A549 (cell line): Measurements from ENCODE around the gene RHBDF2. TPM values are rescaled to one million over a fixed set of nuclear protein-coding genes. Genes with fewer than 3 reads are reported as not detected.

Experiments used
- ATAC-seq, 2 experiments: fragments of 200-7000 bp in 1 of 2; fragments of >200 bp in 1 of 2; cut with Nextera tagmentation in 1 of 2; cut with Tn5 transposase in 1 of 2; 3 replicates each; pipeline versions ENCODE4 v1.8.0 to v1.9.1; 2018 to 2020; ENCODE audit warnings: mild to moderate bottlenecking in 1 of 2, moderate library complexity in 1 of 2
- CTCF ChIA-PET: fragments of 300-600 bp; sonication (Branson Sonifier 250); formaldehyde crosslinking; extraction: SDS; loops from one replicate; lab custom pipeline; 2021; ENCODE audit warnings: antibody characterized with exemption, inconsistent platforms; lab: Yijun Ruan, JAX
- POLR2A ChIA-PET: fragments of 350-600 bp; formaldehyde crosslinking; extraction: SDS; loops from one replicate; lab custom pipeline; 2021; ENCODE audit warnings: antibody characterized with exemption, inconsistent platforms; lab: Yijun Ruan, JAX
- DNase-seq, 2 experiments: peaks; one replicate each; pipeline versions ENCODE4 v3.0.0 to v3.0.0-alpha.2; 2011 to 2016; ENCODE audit warnings: low read depth in 1 of 2, low spot score in 1 of 2
- FAIRE-seq: peaks from 2 replicates; lab custom pipeline; 2011; peaks lifted over from hg19 to GRCh38; lab: Jason Lieb, UNC
- H3K27ac ChIP-seq, 2 experiments: fragments of >200 bp; sonication (Bioruptor Twin); formaldehyde crosslinking; 3 replicates each; pipeline ENCODE4 v1.5.1; 2016 to 2017
- H3K4me1 ChIP-seq: fragments of >200 bp; sonication (Bioruptor Twin); formaldehyde crosslinking; 3 replicates; pipeline ENCODE4 v1.6.1; 2016
- H3K4me2 ChIP-seq: fragments of >200 bp; sonication (Bioruptor Twin); formaldehyde crosslinking; 3 replicates; pipeline ENCODE4 v1.6.1; 2016
- H3K4me3 ChIP-seq: fragments of >200 bp; sonication (Bioruptor Twin); formaldehyde crosslinking; 3 replicates; pipeline ENCODE4 v1.5.1; 2016
- H3K9me3 ChIP-seq: fragments of >200 bp; sonication (Bioruptor Twin); formaldehyde crosslinking; 3 replicates; pipeline ENCODE4 v1.6.1; 2016
- BHLHE40 ChIP-seq: IDR thresholded peaks from 2 replicates; pipeline ENCODE4 v1.6.1; 2012; ENCODE audit warnings: low read depth, low read length, inconsistent platforms
- CBX8 ChIP-seq: fragments of 200-600 bp; sonication (generic); IDR thresholded peaks from 2 replicates; pipeline ENCODE4 v1.6.1; 2016
- CEBPB ChIP-seq, 2 experiments: fragments of >200 bp in 1 of 2; sonication (Bioruptor Twin) in 1 of 2; formaldehyde crosslinking in 1 of 2; IDR thresholded peaks; 2 replicates each; pipeline ENCODE4 v1.6.1; 2012 to 2016
- CHD2 ChIP-seq: fragments of 150-350 bp; IDR thresholded peaks from 2 replicates; pipeline ENCODE4 v1.6.1; 2014; ENCODE audit warnings: low read length; ENCODE audit not compliant: partially characterized antibody
- EHMT2 ChIP-seq: fragments of 200-600 bp; sonication (generic); IDR thresholded peaks from 2 replicates; pipeline ENCODE4 v1.6.1; 2016; ENCODE audit warnings: antibody characterized with exemption, low read depth, mild to moderate bottlenecking, moderate library complexity
- FOSL2 ChIP-seq, 2 experiments: fragments of 450-650 bp in 1 of 2; fragments of >200 bp in 1 of 2; sonication (Bioruptor Twin) in 1 of 2; formaldehyde crosslinking; IDR thresholded peaks; 2 replicates each; pipeline versions ENCODE4 v1.5.0 to v1.6.1; 2016 to 2020; ENCODE audit warnings: mild to moderate bottlenecking in 1 of 2, moderate library complexity in 1 of 2
- HDAC2 ChIP-seq: fragments of 200-600 bp; sonication (generic); IDR thresholded peaks from 2 replicates; pipeline ENCODE4 v1.6.1; 2016
- HOXB13 ChIP-seq: fragments of 250-450 bp; sonication (Bioruptor Pico); IDR thresholded peaks from 2 replicates; pipeline ENCODE4 v1.5.0; 2020; ENCODE audit warnings: low read depth, mild to moderate bottlenecking, moderate library complexity
- KDM1A ChIP-seq: fragments of 200-600 bp; sonication (generic); IDR thresholded peaks from 2 replicates; pipeline ENCODE4 v1.6.1; 2016; ENCODE audit warnings: low read depth, mild to moderate bottlenecking
- KDM5A ChIP-seq: fragments of 200-600 bp; sonication (generic); IDR thresholded peaks from 2 replicates; pipeline ENCODE4 v1.6.1; 2016; ENCODE audit warnings: antibody characterized with exemption, mild to moderate bottlenecking
- MYC ChIP-seq: IDR thresholded peaks from 2 replicates; pipeline ENCODE4 v1.6.1; 2012; ENCODE audit warnings: mild to moderate bottlenecking, inconsistent platforms, low read length, improper control_type of control experiment, borderline replicate concordance
- NFE2L2 ChIP-seq: fragments of 150-350 bp; conservative IDR thresholded peaks from 2 replicates; pipeline ENCODE4 v1.6.1; 2014; ENCODE audit warnings: low read length
- POLR2A ChIP-seq: IDR thresholded peaks from 2 replicates; pipeline ENCODE4 v1.6.1; 2012; ENCODE audit warnings: mild to moderate bottlenecking, low read length
- RAD21 ChIP-seq, 2 experiments: fragments of >200 bp in 1 of 2; sonication (Bioruptor Twin) in 1 of 2; formaldehyde crosslinking in 1 of 2; IDR thresholded peaks in 1 of 2; conservative IDR thresholded peaks in 1 of 2; 2 replicates in 1 of 2; 3 replicates in 1 of 2; pipeline ENCODE4 v1.6.1; 2012 to 2018; ENCODE audit warnings: inconsistent platforms in 1 of 2
- RNF2 ChIP-seq: fragments of 200-600 bp; sonication (generic); IDR thresholded peaks from 2 replicates; pipeline ENCODE4 v1.6.1; 2016; ENCODE audit warnings: low read depth, mild to moderate bottlenecking, antibody characterized with exemption, moderate library complexity, borderline replicate concordance
- SMC3 ChIP-seq: fragments of >200 bp; sonication (Bioruptor Twin); formaldehyde crosslinking; IDR thresholded peaks from 3 replicates; pipeline ENCODE4 v1.6.1; 2018; ENCODE audit warnings: inconsistent platforms
- TFCP2L1 ChIP-seq: fragments of 250-450 bp; sonication (Bioruptor Pico); IDR thresholded peaks from 2 replicates; pipeline ENCODE4 v1.5.0; 2021; ENCODE audit warnings: mild to moderate bottlenecking
- ZFP36 ChIP-seq: fragments of 450-650 bp; IDR thresholded peaks from 2 replicates; pipeline ENCODE4 v1.6.1; 2014; ENCODE audit warnings: borderline replicate concordance; ENCODE audit not compliant: partially characterized antibody
- WGBS: methylation state at CpG from one replicate; pipeline ENCODE4 v1.1.6; 2017; ENCODE audit errors: missing lambda C conversion rate; 5-methylcytosine and 5-hydroxymethylcytosine counted together
- polyA plus RNA-seq, 4 experiments: library from polyadenylated mRNA; depleted of rRNA in 3 of 4; stranded (reverse); fragments of >200 nt; fragmentation: RNase III in 1 of 4; extraction: RNeasy Plus Mini Kit Qiagen cat#74134 plus additional on column Dnase treatment in 1 of 4; gene quantifications; 2 replicates in 3 of 4; 3 replicates in 1 of 4; pipeline ENCODE4 v1.2.3, GENCODE V29; 2011 to 2017
- TF ChIP-seq, protein P1 (sequence below): fragments of 200-600 bp; sonication (generic); IDR thresholded peaks from 2 replicates; pipeline ENCODE4 v1.6.1; 2016; ENCODE audit warnings: antibody characterized with exemption, mild to moderate bottlenecking, moderate library complexity
- TF ChIP-seq, protein P2 (sequence below): fragments of 450-650 bp; IDR thresholded peaks from 2 replicates; pipeline ENCODE4 v1.6.1; 2014; ENCODE audit warnings: antibody characterized with exemption
- TF ChIP-seq, protein P3 (sequence below): fragments of >200 bp; sonication (Bioruptor Twin); formaldehyde crosslinking; IDR thresholded peaks from 3 replicates; pipeline ENCODE4 v1.6.1; 2016

Gene RHBDF2
- polyA plus RNA-seq, 2 of the 4 experiments (the other 2 are of a cell fraction) = 14.0 to 42.9 TPM

DNA sequence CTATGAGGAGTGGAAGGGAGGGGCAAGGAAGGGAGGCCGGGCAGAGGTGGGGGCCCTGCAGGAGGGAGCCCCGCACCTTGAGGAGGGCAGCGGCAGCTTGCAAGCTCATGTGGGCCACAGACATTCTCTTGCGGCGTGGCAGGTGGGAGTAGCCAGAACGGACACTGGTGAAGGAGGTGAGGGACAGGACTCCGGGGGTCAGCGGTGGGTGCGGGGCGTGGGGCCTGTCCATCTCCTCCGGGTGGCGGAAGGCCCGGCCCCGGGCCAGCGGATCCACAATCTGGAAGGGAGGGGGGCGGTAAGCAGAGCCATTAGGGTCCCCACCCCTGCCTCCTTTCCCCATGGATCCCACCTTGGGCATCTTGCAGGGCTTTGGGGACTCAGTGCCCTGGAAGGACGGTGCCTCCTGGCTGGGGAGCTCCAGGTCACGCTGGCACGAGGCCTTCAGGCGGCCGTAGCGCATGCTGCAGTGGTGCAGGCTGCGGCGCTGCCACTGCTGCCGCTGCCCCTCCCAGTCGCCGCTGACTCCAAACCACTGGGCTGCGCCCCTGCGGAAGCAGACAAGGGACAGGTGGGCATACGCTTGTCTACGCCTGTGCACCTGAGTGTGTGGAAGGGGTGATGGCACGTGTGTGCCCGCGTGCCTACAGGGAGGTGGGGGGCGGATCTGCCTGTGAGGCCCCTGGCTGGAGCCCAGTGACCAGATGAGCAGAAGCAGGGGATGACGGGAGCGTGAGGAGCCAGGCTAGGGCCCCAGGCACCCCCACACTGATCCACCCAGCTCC, 22.3 kb downstream of the RHBDF2 start (continued):
- TF ChIP-seq, protein P1, sequence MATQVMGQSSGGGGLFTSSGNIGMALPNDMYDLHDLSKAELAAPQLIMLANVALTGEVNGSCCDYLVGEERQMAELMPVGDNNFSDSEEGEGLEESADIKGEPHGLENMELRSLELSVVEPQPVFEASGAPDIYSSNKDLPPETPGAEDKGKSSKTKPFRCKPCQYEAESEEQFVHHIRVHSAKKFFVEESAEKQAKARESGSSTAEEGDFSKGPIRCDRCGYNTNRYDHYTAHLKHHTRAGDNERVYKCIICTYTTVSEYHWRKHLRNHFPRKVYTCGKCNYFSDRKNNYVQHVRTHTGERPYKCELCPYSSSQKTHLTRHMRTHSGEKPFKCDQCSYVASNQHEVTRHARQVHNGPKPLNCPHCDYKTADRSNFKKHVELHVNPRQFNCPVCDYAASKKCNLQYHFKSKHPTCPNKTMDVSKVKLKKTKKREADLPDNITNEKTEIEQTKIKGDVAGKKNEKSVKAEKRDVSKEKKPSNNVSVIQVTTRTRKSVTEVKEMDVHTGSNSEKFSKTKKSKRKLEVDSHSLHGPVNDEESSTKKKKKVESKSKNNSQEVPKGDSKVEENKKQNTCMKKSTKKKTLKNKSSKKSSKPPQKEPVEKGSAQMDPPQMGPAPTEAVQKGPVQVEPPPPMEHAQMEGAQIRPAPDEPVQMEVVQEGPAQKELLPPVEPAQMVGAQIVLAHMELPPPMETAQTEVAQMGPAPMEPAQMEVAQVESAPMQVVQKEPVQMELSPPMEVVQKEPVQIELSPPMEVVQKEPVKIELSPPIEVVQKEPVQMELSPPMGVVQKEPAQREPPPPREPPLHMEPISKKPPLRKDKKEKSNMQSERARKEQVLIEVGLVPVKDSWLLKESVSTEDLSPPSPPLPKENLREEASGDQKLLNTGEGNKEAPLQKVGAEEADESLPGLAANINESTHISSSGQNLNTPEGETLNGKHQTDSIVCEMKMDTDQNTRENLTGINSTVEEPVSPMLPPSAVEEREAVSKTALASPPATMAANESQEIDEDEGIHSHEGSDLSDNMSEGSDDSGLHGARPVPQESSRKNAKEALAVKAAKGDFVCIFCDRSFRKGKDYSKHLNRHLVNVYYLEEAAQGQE = no peak
- no peak for TF ChIP-seq POLR2A
- no peak for TF ChIP-seq HDAC2
- no peak for TF ChIP-seq KDM5A
- TF ChIP-seq, protein P2, sequence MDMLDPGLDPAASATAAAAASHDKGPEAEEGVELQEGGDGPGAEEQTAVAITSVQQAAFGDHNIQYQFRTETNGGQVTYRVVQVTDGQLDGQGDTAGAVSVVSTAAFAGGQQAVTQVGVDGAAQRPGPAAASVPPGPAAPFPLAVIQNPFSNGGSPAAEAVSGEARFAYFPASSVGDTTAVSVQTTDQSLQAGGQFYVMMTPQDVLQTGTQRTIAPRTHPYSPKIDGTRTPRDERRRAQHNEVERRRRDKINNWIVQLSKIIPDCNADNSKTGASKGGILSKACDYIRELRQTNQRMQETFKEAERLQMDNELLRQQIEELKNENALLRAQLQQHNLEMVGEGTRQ = no peak
- no peak for TF ChIP-seq NFE2L2
- TF ChIP-seq RAD21 (conservative IDR thresholded peaks at IDR 0.05 in 1 of 2, IDR thresholded peaks at IDR 0.05 in 1 of 2) = no peak
- no peak for TF ChIP-seq FOSL2 (IDR thresholded peaks at IDR 0.05)
- no peak for TF ChIP-seq FOSL2 (CRISPR knock-in tag; IDR thresholded peaks at IDR 0.05)

DNA sequence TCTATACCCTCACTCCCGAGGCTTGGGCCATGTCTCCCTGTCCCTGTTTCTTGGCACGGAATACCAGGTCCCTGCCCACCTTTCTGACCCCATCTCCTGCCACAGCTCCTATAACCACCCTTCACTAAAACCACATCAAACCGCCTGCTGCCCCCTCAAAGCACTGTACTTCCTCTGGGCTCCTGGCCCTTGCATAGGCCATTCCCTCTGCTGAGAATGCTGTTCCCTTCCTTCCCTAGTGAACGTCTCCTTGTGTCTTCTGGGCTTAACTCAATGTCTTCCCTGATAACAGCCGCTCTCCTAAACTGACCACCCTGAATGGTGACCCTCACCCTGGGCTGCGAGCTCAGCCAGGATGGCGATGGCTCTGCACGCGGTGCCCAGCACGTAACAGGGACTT, 23.1 kb downstream of the RHBDF2 start:
- POLR2A ChIA-PET = no interaction called here

DNA sequence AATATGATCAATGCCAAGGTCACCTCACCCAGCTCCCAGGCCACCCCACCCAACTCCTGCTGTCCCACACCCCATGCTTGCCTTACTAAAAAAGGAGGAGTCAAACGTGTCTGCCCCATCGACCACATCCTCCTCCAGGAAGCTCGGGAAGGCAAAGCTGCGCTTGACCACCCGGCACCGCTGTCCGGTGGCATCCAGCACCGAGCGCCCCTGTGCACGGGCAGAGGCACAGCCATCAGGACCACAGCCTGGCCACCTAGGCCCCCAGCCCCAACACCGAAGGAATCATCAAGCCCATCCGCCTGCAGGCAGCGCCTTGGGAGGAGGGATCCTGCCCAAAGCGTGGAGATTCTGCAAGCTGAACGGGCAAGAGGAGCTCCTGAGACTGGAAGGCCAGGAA, 23.6 kb downstream of the RHBDF2 start:
- CTCF ChIA-PET = interaction anchor here (1.2 to 64.5 kb wide), 6 partner anchors 15 to 135 kb away, joined by 3 to 1994 read pairs (median 9); partner anchors contain the start of genes AANAT, RHBDF2, SPHK1 and UBE2O

More for the DNA sequence above, 23.1 kb downstream of the RHBDF2 start:
- H3K4me1 ChIP-seq = no peaks in the 10 kb centered on the region
- H3K4me3 ChIP-seq = no peak overlapping the region
- no peak overlapping the region for H3K27ac ChIP-seq
- 93% methylated on average over 10 of the region's 10 CpGs for WGBS
- ATAC-seq = no peak
- no peak for FAIRE-seq
- TF ChIP-seq CHD2 (no peak), RNF2 (no peak), MYC (no peak), TFCP2L1 (CRISPR knock-in tag) (no peak), CBX8 (no peak)
- CTCF ChIA-PET = interaction anchor here (0.6 to 64.5 kb wide), 7 partner anchors 15 to 134 kb away, joined by 3 to 1994 read pairs (median 6); partner anchors contain the start of genes AANAT, RHBDF2, SPHK1 and UBE2O
- DNase-seq = no peak
- no peak overlapping the region for H3K4me2 ChIP-seq
- H3K9me3 ChIP-seq = no peaks in the 10 kb centered on the region

DNA sequence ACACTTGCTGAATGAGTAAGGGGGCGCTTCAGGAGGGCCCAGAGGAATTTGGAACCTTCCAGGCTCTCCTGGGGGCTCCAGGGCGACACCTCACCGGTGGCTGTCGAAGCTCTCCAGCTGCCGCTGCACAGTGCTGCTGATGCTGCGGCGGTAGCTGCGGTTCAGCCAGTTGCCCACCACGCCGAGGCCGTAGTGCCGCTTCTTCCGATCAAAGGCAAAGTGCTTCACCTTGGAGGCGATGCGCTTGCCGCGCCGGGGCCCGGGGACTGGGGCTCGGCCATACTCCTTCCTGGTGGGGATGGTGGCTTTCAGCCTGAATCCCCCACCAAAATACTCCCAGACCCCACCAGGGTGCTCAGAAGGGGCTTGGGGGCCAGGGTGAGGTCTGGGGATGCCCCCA, 24.5 kb downstream of the RHBDF2 start:
- Histone ChIP-seq H3K4me1 (no peaks in the 10 kb centered on the region), H3K27ac (no peak overlapping the region), H3K4me3 (no peak overlapping the region), H3K9me3 (no peaks in the 10 kb centered on the region), H3K4me2 (no peak overlapping the region)
- WGBS = 93% methylated on average over 20 of the region's 20 CpGs
- ChIA-PET CTCF (interaction anchor here (2.1 to 64.5 kb wide), 3 partner anchors 14 to 68 kb away, joined by 12 to 1994 read pairs (median 1994); partner anchors contain the start of genes AANAT, RHBDF2 and UBE2O), POLR2A (no interaction called here)
- TF ChIP-seq, protein P3, sequence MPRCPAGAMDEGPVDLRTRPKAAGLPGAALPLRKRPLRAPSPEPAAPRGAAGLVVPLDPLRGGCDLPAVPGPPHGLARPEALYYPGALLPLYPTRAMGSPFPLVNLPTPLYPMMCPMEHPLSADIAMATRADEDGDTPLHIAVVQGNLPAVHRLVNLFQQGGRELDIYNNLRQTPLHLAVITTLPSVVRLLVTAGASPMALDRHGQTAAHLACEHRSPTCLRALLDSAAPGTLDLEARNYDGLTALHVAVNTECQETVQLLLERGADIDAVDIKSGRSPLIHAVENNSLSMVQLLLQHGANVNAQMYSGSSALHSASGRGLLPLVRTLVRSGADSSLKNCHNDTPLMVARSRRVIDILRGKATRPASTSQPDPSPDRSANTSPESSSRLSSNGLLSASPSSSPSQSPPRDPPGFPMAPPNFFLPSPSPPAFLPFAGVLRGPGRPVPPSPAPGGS = no peak
- no peak for TF ChIP-seq EHMT2
- no peak for TF ChIP-seq ZFP36
- no peak for TF ChIP-seq FOSL2 (IDR thresholded peaks at IDR 0.05)
- TF ChIP-seq FOSL2 (CRISPR knock-in tag; IDR thresholded peaks at IDR 0.05) = no peak
- no peak for TF ChIP-seq TFCP2L1 (CRISPR knock-in tag)
- no peak for TF ChIP-seq SMC3
- TF ChIP-seq HOXB13 (CRISPR knock-in tag) = no peak
- TF ChIP-seq CEBPB (IDR thresholded peaks at IDR 0.05) = no peak
- no peak for TF ChIP-seq BHLHE40
- no peak for DNase-seq
- FAIRE-seq = no peak
- no peak for ATAC-seq

More for the DNA sequence above, 23.6 kb downstream of the RHBDF2 start:
- no peak for DNase-seq
- Histone ChIP-seq H3K4me2 (no peak overlapping the region), H3K27ac (no peak overlapping the region), H3K9me3 (no peaks in the 10 kb centered on the region), H3K4me1 (no peaks in the 10 kb centered on the region), H3K4me3 (no peak overlapping the region)
- TF ChIP-seq KDM1A = no peak
- ATAC-seq = no peak
- POLR2A ChIA-PET = no interaction called here
- FAIRE-seq = no peak
- 93% methylated on average over 13 of the region's 15 CpGs for WGBS
